Measurements from ENCODE around the gene ADAMTSL1. TPM values are rescaled to one million over a fixed set of nuclear protein-coding genes. Genes with fewer than 3 reads are reported as not detected.

ADAMTSL1 gene
- total and polyA plus RNA-seq, 4 donors: 0.31 to 3.4 (median 1.9) TPM

GRCh38 chr9:18608371-18608770, 134.4 kb downstream of the ADAMTSL1 start:
- no peak overlapping the region for H3K9ac ChIP-seq (ENCODE audit: low read depth in 1 of 2, low read length in 2 of 2)
- 95% methylated on average over 1 of the region's 1 CpG for WGBS
- peaks cover 0 to 20% (median 14%) of the 10 kb centered on the region in 4 donors for H3K4me1 ChIP-seq (ENCODE audit: control insufficient read depth in 4 of 4, insufficient read depth in 4 of 4, low read length in 3 of 4)
- DNase-seq (ENCODE audit: low spot score): no peak
- no peak overlapping the region for H3K27ac ChIP-seq (ENCODE audit: low read depth in 1 of 2, low read length in 2 of 2)
- H3K4me3 ChIP-seq (ENCODE audit: low read depth in 1 of 3, low read length in 3 of 3): no peak overlapping the region
- H3K36me3 ChIP-seq (ENCODE audit: control insufficient read depth in 4 of 4, insufficient read depth in 3 of 4, low read depth in 1 of 4, low read length in 3 of 4): no peaks in the 10 kb centered on the region
- no peaks in the 10 kb centered on the region for H3K9me3 ChIP-seq (ENCODE audit: control insufficient read depth in 4 of 4, low read length in 3 of 4)
- no peaks in the 10 kb centered on the region for H3K27me3 ChIP-seq (ENCODE audit: control insufficient read depth in 4 of 4, insufficient read depth in 4 of 4, low read length in 3 of 4)
- TF ChIP-seq SP1 (IDR thresholded peaks at IDR 0.05) (no peak), JUND (IDR thresholded peaks at IDR 0.05) (no peak), GABPA (IDR thresholded peaks at IDR 0.05 in 1 of 2, conservative IDR thresholded peaks at IDR 0.05 in 1 of 2) (no peak), NR2F2 (IDR thresholded peaks at IDR 0.05) (no peak), REST (IDR thresholded peaks at IDR 0.05) (no peak)

GRCh38 chr9:18610956-18611355, 137.0 kb downstream of the ADAMTSL1 start:
- Histone ChIP-seq H3K4me1 (ENCODE audit: control insufficient read depth in 4 of 4, insufficient read depth in 4 of 4, low read length in 3 of 4) (peaks cover 0 to 8% (median 4%) of the 10 kb centered on the region in 4 donors), H3K9me3 (ENCODE audit: control insufficient read depth in 4 of 4, low read length in 3 of 4) (no peaks in the 10 kb centered on the region), H3K9ac (ENCODE audit: low read depth in 1 of 2, low read length in 2 of 2) (no peak overlapping the region), H3K36me3 (ENCODE audit: control insufficient read depth in 4 of 4, insufficient read depth in 3 of 4, low read depth in 1 of 4, low read length in 3 of 4) (no peaks in the 10 kb centered on the region), H3K4me3 (ENCODE audit: low read depth in 1 of 3, low read length in 3 of 3) (no peak overlapping the region), H3K27me3 (ENCODE audit: control insufficient read depth in 4 of 4, insufficient read depth in 4 of 4, low read length in 3 of 4) (no peaks in the 10 kb centered on the region), H3K27ac (ENCODE audit: low read depth in 1 of 2, low read length in 2 of 2) (no peak overlapping the region)
- no peak for TF ChIP-seq SP1 (IDR thresholded peaks at IDR 0.05)
- TF ChIP-seq, protein P1, sequence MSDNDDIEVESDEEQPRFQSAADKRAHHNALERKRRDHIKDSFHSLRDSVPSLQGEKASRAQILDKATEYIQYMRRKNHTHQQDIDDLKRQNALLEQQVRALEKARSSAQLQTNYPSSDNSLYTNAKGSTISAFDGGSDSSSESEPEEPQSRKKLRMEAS (IDR thresholded peaks at IDR 0.05): no peak
- WGBS: 83% methylated on average over 3 of the region's 3 CpGs
- DNase-seq (ENCODE audit: low spot score): no peak

- no peaks in the 10 kb centered on the region for H3K27me3 ChIP-seq (ENCODE audit: control insufficient read depth in 4 of 4, insufficient read depth in 4 of 4, low read length in 3 of 4)
- H3K9ac ChIP-seq (ENCODE audit: low read depth in 1 of 2, low read length in 2 of 2): no peak overlapping the region
- H3K4me3 ChIP-seq (ENCODE audit: low read depth in 1 of 3, low read length in 3 of 3): no peak overlapping the region
- no peaks in the 10 kb centered on the region for H3K9me3 ChIP-seq (ENCODE audit: control insufficient read depth in 4 of 4, low read length in 3 of 4)
- no peaks in the 10 kb centered on the region for H3K36me3 ChIP-seq (ENCODE audit: control insufficient read depth in 4 of 4, insufficient read depth in 3 of 4, low read depth in 1 of 4, low read length in 3 of 4)
- TF ChIP-seq, protein P1 (IDR thresholded peaks at IDR 0.05): no peak
- TF ChIP-seq, protein P2, sequence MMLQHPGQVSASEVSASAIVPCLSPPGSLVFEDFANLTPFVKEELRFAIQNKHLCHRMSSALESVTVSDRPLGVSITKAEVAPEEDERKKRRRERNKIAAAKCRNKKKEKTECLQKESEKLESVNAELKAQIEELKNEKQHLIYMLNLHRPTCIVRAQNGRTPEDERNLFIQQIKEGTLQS (IDR thresholded peaks at IDR 0.05): no peak
- TF ChIP-seq FOXA2 (IDR thresholded peaks at IDR 0.05) (no peak), FOXA1 (IDR thresholded peaks at IDR 0.05) (no peak), JUND (IDR thresholded peaks at IDR 0.05) (no peak), YY1 (IDR thresholded peaks at IDR 0.05) (no peak), GABPA (IDR thresholded peaks at IDR 0.05 in 1 of 2, conservative IDR thresholded peaks at IDR 0.05 in 1 of 2) (no peak), RAD21 (IDR thresholded peaks at IDR 0.05) (no peak), HNF4G (IDR thresholded peaks at IDR 0.05) (no peak), HNF4A (conservative IDR thresholded peaks at IDR 0.05) (no peak), RXRA (IDR thresholded peaks at IDR 0.05) (no peak), NR2F2 (IDR thresholded peaks at IDR 0.05) (no peak), TAF1 (conservative IDR thresholded peaks at IDR 0.05) (no peak), REST (IDR thresholded peaks at IDR 0.05) (no peak), ZBTB33 (IDR thresholded peaks at IDR 0.05) (no peak), SP1 (IDR thresholded peaks at IDR 0.05) (no peak), EGR1 (IDR thresholded peaks at IDR 0.05; ENCODE audit: low read depth in 2 of 2) (no peak)
- DNase-seq (ENCODE audit: low spot score): no peak
- no peaks in the 10 kb centered on the region for H3K4me1 ChIP-seq (ENCODE audit: control insufficient read depth in 4 of 4, insufficient read depth in 4 of 4, low read length in 3 of 4)
- no peak overlapping the region for H3K27ac ChIP-seq (ENCODE audit: low read depth in 1 of 2, low read length in 2 of 2)
Observed at GRCh38 chr9:18611971-18612370, 138.0 kb downstream of the ADAMTSL1 start.
